IMR-90 (cell line): ENCODE data around the gene TSACC.

ENCODE experiments used
- CEBPB ChIP-seq: IDR thresholded peaks from 2 replicates; pipeline ENCODE4 v1.6.1; 2012; ENCODE audit warnings: low read depth, low read length, improper control_type of control experiment
- CHD1 ChIP-seq: IDR thresholded peaks from 2 replicates; pipeline ENCODE4 v1.6.1; 2012; ENCODE audit warnings: low read depth, low read length, improper control_type of control experiment
- CTCF ChIP-seq: conservative IDR thresholded peaks from 2 replicates; pipeline ENCODE4 v1.5.1; 2012; ENCODE audit warnings: mild to moderate bottlenecking, low read depth, low read length, improper control_type of control experiment
- ELK1 ChIP-seq: fragments of 150-350 bp; IDR thresholded peaks from 2 replicates; pipeline ENCODE4 v1.6.1; 2016; ENCODE audit warnings: low read depth, mild to moderate bottlenecking, low read length, moderate library complexity, borderline replicate concordance
- POLR2A ChIP-seq: IDR thresholded peaks from 2 replicates; pipeline ENCODE4 v1.6.1; 2012; ENCODE audit warnings: mild to moderate bottlenecking, low read depth, low read length
- SMC3 ChIP-seq: fragments of 150-350 bp; IDR thresholded peaks from 2 replicates; pipeline ENCODE4 v1.6.1; 2016; ENCODE audit warnings: low read depth, mild to moderate bottlenecking, antibody characterized with exemption, low read length, moderate library complexity

- TF ChIP-seq CTCF: no peak
- no peak for TF ChIP-seq CEBPB
- no peak for TF ChIP-seq SMC3
- no peak for TF ChIP-seq POLR2A
- no peak for TF ChIP-seq CHD1
- TF ChIP-seq ELK1: no peak
Measured at GRCh38 chr1:156291226-156292061, 46.9 kb upstream of the TSACC start.
